Measurements from ENCODE around the gene MPZL1. TPM values are rescaled to one million over a fixed set of nuclear protein-coding genes. Genes with fewer than 3 reads are reported as not detected.

Gene MPZL1
- total and polyA plus RNA-seq, 2 donors (not counting 3 experiments of a cell fraction or from before 2014, with no cell fraction given) = 41.7 to 99.1 TPM

DNA sequence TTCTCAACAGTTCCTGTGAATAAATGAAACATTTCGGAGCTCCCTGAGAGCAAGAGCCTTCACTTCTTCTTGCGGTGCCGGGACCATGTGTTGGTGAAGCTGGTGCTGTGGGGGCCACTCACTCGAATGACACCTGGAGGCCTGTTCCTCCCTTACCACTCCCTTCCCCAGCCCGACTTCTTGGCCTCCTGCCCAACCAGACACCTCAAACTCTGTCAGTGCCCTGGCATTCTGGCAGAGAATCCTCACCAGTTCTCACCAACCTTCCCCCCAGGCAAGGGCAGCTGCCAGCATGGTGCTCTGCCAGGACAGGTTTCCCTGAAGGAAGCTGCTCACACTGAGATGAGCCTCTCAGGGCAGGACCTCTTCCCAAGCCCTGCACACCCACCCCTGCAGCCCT is 68.3 kb downstream of the MPZL1 start:
- Histone ChIP-seq H2AFZ (ENCODE audit: low read depth, low read length) (no peak overlapping the region), H3K4me3 (replicated peaks in 1 of 3; ENCODE audit: insufficient read depth in 1 of 3, low read depth in 1 of 3, low read length in 3 of 3) (no peak overlapping the region), H3K79me2 (ENCODE audit: control insufficient read depth, insufficient read depth, low read length) (no peaks in the 10 kb centered on the region), H3K27me3 (ENCODE audit: control insufficient read depth in 2 of 2, insufficient read depth in 2 of 2, low read length in 2 of 2) (no peaks in the 10 kb centered on the region), H4K20me1 (replicated peaks; ENCODE audit: control insufficient read depth, extremely low read depth, insufficient read depth, low read length) (no peaks in the 10 kb centered on the region), H3K9me3 (replicated peaks; ENCODE audit: control insufficient read depth, insufficient read depth, low read length) (no peaks in the 10 kb centered on the region), H3K4me2 (ENCODE audit: insufficient read depth, low read length) (no peak overlapping the region), H3K4me1 (ENCODE audit: control insufficient read depth, extremely low read depth, insufficient read depth, low read length) (no peaks in the 10 kb centered on the region), H3K27ac (ENCODE audit: insufficient read depth, low read depth, low read length) (no peak overlapping the region), H3K9ac (replicated peaks; ENCODE audit: extremely low read depth, insufficient read depth, low read length) (no peak overlapping the region), H3K9me1 (replicated peaks; ENCODE audit: control insufficient read depth, extremely low read depth, insufficient read depth, low read length) (no peaks in the 10 kb centered on the region), H3K36me3 (ENCODE audit: control insufficient read depth in 2 of 2, extremely low read depth in 1 of 2, insufficient read depth in 2 of 2, low read length in 2 of 2) (peaks cover 9 to 11% of the 10 kb centered on the region in 2 experiments)
- dilution Hi-C loops (cut with MboI; ENCODE audit: extremely low pct_ligation_motif_present, low sequenced_read_pairs) (no loop called here), intact Hi-C loops (cut with micrococcal nuclease) (no loop called here)
- TF ChIP-seq POLR2AphosphoS5 (IDR thresholded peaks at IDR 0.05; ENCODE audit: insufficient read depth, low read depth, low read length) = no peak
- no peak for TF ChIP-seq EZH2 (IDR thresholded peaks at IDR 0.05; ENCODE audit: borderline replicate concordance, low read depth, low read length, severe bottlenecking)
- TF ChIP-seq MYC (IDR thresholded peaks at IDR 0.05; ENCODE audit: low read depth, low read length) = no peak
- TF ChIP-seq, protein P1, sequence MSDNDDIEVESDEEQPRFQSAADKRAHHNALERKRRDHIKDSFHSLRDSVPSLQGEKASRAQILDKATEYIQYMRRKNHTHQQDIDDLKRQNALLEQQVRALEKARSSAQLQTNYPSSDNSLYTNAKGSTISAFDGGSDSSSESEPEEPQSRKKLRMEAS (IDR thresholded peaks at IDR 0.05; ENCODE audit: insufficient read depth, insufficient read length) = no peak
- no peak for TF ChIP-seq GATA2 (IDR thresholded peaks at IDR 0.05; ENCODE audit: insufficient read depth, insufficient read length, low read depth, low read length)
- TF ChIP-seq, protein P2, sequence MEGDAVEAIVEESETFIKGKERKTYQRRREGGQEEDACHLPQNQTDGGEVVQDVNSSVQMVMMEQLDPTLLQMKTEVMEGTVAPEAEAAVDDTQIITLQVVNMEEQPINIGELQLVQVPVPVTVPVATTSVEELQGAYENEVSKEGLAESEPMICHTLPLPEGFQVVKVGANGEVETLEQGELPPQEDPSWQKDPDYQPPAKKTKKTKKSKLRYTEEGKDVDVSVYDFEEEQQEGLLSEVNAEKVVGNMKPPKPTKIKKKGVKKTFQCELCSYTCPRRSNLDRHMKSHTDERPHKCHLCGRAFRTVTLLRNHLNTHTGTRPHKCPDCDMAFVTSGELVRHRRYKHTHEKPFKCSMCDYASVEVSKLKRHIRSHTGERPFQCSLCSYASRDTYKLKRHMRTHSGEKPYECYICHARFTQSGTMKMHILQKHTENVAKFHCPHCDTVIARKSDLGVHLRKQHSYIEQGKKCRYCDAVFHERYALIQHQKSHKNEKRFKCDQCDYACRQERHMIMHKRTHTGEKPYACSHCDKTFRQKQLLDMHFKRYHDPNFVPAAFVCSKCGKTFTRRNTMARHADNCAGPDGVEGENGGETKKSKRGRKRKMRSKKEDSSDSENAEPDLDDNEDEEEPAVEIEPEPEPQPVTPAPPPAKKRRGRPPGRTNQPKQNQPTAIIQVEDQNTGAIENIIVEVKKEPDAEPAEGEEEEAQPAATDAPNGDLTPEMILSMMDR (IDR thresholded peaks at IDR 0.05; ENCODE audit: extremely low read depth in 1 of 2, insufficient read depth in 1 of 2, low read depth in 1 of 2, low read length in 2 of 2) = no peak
- no peak for TF ChIP-seq JUN (IDR thresholded peaks at IDR 0.05; ENCODE audit: borderline replicate concordance, insufficient read depth, insufficient read length, low read depth)
- no peak for TF ChIP-seq POLR2A (IDR thresholded peaks at IDR 0.05; ENCODE audit: low read depth, low read length)
- no peak for TF ChIP-seq FOS (IDR thresholded peaks at IDR 0.05; ENCODE audit: borderline replicate concordance, insufficient read depth, low read length)
- DNase-seq (ENCODE audit: low read depth, low spot score) = no peak
- ChIA-PET CTCF (interaction anchor here (0.6 to 2.3 kb wide), 4 partner anchors 15 to 292 kb away, joined by 3 to 8 read pairs (median 4); no protein-coding TSS in a partner anchor), POLR2A (no interaction called here)
- FAIRE-seq = no peak
- BruUV-seq (replicated peaks) = no TSS peak
